GM12801 (cell line): ENCODE results near the gene PIM2.

Source experiments
- CTCF ChIP-seq: IDR thresholded peaks from one replicate; pipeline ENCODE4 v1.5.1; 2011; ENCODE audit warnings: control low read depth; ENCODE audit not compliant: insufficient read length; ENCODE audit errors: extremely low read depth

The PIM2 gene

DNA sequence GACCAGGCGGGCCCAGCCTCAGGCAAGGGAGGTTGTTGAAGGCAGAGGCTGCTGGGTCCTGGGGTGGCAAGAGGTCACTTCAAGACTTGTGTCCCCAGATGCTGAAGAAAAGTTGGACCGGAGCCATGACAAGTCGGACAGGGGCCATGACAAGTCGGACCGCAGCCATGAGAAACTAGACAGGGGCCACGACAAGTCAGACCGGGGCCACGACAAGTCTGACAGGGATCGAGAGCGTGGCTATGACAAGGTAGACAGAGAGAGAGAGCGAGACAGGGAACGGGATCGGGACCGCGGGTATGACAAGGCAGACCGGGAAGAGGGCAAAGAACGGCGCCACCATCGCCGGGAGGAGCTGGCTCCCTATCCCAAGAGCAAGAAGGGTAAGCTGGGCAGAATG, 16.7 kb downstream of the PIM2 start:
- no peak for TF ChIP-seq CTCF

GRCh38 chrX:48901069-48901468, 17.8 kb downstream of the PIM2 start:
- no peak for TF ChIP-seq CTCF

- TF ChIP-seq CTCF = no peak
These were observed 19.8 kb downstream of the PIM2 start for GRCh38 chrX:48899078-48899410.

- TF ChIP-seq CTCF = no peak
These were observed 21.1 kb downstream of the PIM2 start, which contains the start of the genes PQBP1 and TIMM17B for GRCh38 chrX:48897625-48898306. TSS of gene PQBP1 (plus strand) at chrX:48897930. CDS start at chrX:48898510, 580 bp downstream. TSS of gene TIMM17B (minus strand) at chrX:48897768. CDS start at chrX:48897749, 19 bp downstream.

DNA sequence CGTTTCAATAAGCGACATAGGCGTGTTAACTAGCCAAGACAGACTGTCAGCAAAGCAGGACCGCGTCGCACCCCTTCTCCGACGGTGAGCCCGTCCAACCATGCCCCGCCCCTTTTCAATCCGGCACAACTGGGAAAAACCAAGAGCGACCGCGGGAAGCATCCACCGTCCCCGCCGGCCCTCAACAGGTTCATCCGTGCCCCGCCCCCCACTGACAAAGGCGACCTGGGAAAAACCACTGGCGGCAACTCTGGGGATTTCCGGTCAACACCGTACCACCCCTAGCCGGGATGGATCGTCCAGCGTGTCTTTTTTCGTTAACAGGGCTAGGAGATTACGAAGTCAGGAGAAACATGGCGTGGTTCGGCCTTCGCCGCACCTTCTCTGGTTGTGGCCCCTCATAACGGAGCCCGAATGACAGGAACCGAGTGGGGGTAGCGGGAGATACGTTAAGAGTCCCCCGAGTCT, 21.6 kb downstream of the PIM2 start:
- TF ChIP-seq CTCF = no peak

GRCh38 chrX:48896611-48897011, 22.2 kb downstream of the PIM2 start:
- no peak for TF ChIP-seq CTCF

GRCh38 chrX:48894891-48895290, 23.9 kb downstream of the PIM2 start:
- TF ChIP-seq CTCF = no peak
